HuH-7 (cell line): ENCODE data around the gene WWOX.

Source experiments
- DNase-seq: peaks from one replicate; pipeline ENCODE4 v3.0.0; 2011; ENCODE audit warnings: low spot score

WWOX gene

GRCh38 chr16:78957317-78958100, 858.1 kb downstream of the WWOX start:
- DNase-seq: no peak

GRCh38 chr16:78961464-78961863, 862.0 kb downstream of the WWOX start:
- DNase-seq: no peak

GRCh38 chr16:78962457-78962929, 863.0 kb downstream of the WWOX start:
- no peak for DNase-seq

GRCh38 chr16:78967948-78968347, 868.5 kb downstream of the WWOX start:
- DNase-seq: no peak

- DNase-seq: no peak
These were observed 870.3 kb downstream of the WWOX start for GRCh38 chr16:78969721-78970120.

GRCh38 chr16:78970650-78971049, 871.2 kb downstream of the WWOX start:
- DNase-seq: no peak

- no peak for DNase-seq
These were observed 872.6 kb downstream of the WWOX start for GRCh38 chr16:78972006-78972405.

- DNase-seq: no peak
These were observed 873.5 kb downstream of the WWOX start for GRCh38 chr16:78972986-78973385.

- no peak for DNase-seq
These were observed 876.8 kb downstream of the WWOX start for GRCh38 chr16:78976212-78976611.

GRCh38 chr16:78980825-78981224, 881.4 kb downstream of the WWOX start:
- no peak for DNase-seq

GRCh38 chr16:78982096-78982744, 882.8 kb downstream of the WWOX start:
- DNase-seq: no peak

GRCh38 chr16:78984324-78984723, 884.9 kb downstream of the WWOX start:
- DNase-seq: peak; percentile 17

- DNase-seq: peak; percentile 39
These were observed 885.5 kb downstream of the WWOX start for GRCh38 chr16:78984887-78985464.

- no peak for DNase-seq
These were observed 886.5 kb downstream of the WWOX start for GRCh38 chr16:78985716-78986605.

GRCh38 chr16:78987666-78988065, 888.2 kb downstream of the WWOX start:
- DNase-seq: no peak

GRCh38 chr16:78988361-78988969, 889.0 kb downstream of the WWOX start:
- peak; percentile 52 for DNase-seq

- DNase-seq: no peak
These were observed 890.9 kb downstream of the WWOX start for GRCh38 chr16:78990309-78990701.

GRCh38 chr16:78992001-78992400, 892.5 kb downstream of the WWOX start:
- DNase-seq: no peak

GRCh38 chr16:78993346-78993745, 893.9 kb downstream of the WWOX start:
- no peak for DNase-seq

GRCh38 chr16:78994135-78994745, 894.8 kb downstream of the WWOX start:
- DNase-seq: no peak

- no peak for DNase-seq
These were observed 896.0 kb downstream of the WWOX start for GRCh38 chr16:78995441-78995840.
